Right atrium auricular region (tissue), 2 donors: ENCODE measurements around the gene CACFD1. TPM values are rescaled to one million over a fixed set of nuclear protein-coding genes. Genes with fewer than 3 reads are reported as not detected.

ENCODE experiments used
- DNase-seq: peaks from one replicate; pipeline ENCODE4 v3.0.0-alpha.2; 2019; ENCODE audit warnings: low spot score
- H3K27ac ChIP-seq, 2 donors: fragments of 200-600 bp; sonication (generic); 1 replicate in 1 of 2; 2 replicates in 1 of 2; pipeline ENCODE4 v1.5.1; 2016 to 2019
- H3K27me3 ChIP-seq, 2 donors: fragments of 200-600 bp; sonication (generic); one replicate each; pipeline versions ENCODE4 v1.5.1 to v1.6.0; 2017 to 2019
- H3K36me3 ChIP-seq: fragments of 200-600 bp; sonication (generic); one replicate; pipeline ENCODE4 v1.5.1; 2016
- H3K4me1 ChIP-seq, 2 donors: fragments of 200-600 bp; sonication (generic); one replicate each; pipeline versions ENCODE4 v1.5.1 to v1.6.0; 2017 to 2019
- H3K4me3 ChIP-seq, 2 donors: fragments of 200-600 bp; sonication (generic); 1 replicate in 1 of 2; 2 replicates in 1 of 2; pipeline ENCODE4 v1.5.1; 2017 to 2019; ENCODE audit warnings: mild to moderate bottlenecking in 1 of 2, moderate library complexity in 1 of 2
- H3K9me3 ChIP-seq, 2 donors: fragments of 200-600 bp; sonication (generic); one replicate each; pipeline ENCODE4 v1.5.1; 2019
- CTCF ChIP-seq, 2 donors: fragments of 200-600 bp; sonication (generic); IDR thresholded peaks; one replicate each; pipeline ENCODE4 v1.5.1; 2019; ENCODE audit warnings: antibody characterized with exemption in 2 of 2
- total RNA-seq, 2 donors: library from RNA; depleted of rRNA; stranded (reverse); fragments of >200 nt; gene quantifications; one replicate each; pipeline ENCODE4 v1.1.0, GENCODE V29; 2016

The CACFD1 gene
- total RNA-seq, 2 donors from 2014 or later = 11.9 to 12.4 TPM

GRCh38 chr9:133516961-133517350, 57.2 kb downstream of the CACFD1 start:
- no peak for TF ChIP-seq CTCF (IDR thresholded peaks at IDR 0.05)
- no peaks in the 10 kb centered on the region for H3K9me3 ChIP-seq
- H3K4me3 ChIP-seq = no peak overlapping the region
- peaks cover 0 to 22% of the 10 kb centered on the region in 2 donors for H3K4me1 ChIP-seq
- no peaks in the 10 kb centered on the region for H3K36me3 ChIP-seq
- H3K27me3 ChIP-seq = no peaks in the 10 kb centered on the region
- H3K27ac ChIP-seq = no peak overlapping the region
- no peak for DNase-seq

- Histone ChIP-seq H3K4me3 (no peak overlapping the region), H3K27me3 (no peaks in the 10 kb centered on the region), H3K36me3 (no peaks in the 10 kb centered on the region), H3K27ac (no peak overlapping the region), H3K9me3 (no peaks in the 10 kb centered on the region), H3K4me1 (peaks cover 0 to 22% of the 10 kb centered on the region in 2 donors)
- TF ChIP-seq CTCF (IDR thresholded peaks at IDR 0.05) = no peak
- no peak for DNase-seq
Observed at GRCh38 chr9:133517711-133518110, 57.9 kb downstream of the CACFD1 start.

GRCh38 chr9:133518200-133518599, 58.4 kb downstream of the CACFD1 start:
- Histone ChIP-seq H3K27ac (no peak overlapping the region), H3K9me3 (no peaks in the 10 kb centered on the region), H3K27me3 (no peaks in the 10 kb centered on the region), H3K36me3 (no peaks in the 10 kb centered on the region), H3K4me1 (peaks cover 0 to 18% of the 10 kb centered on the region in 2 donors), H3K4me3 (no peak overlapping the region)
- no peak for DNase-seq
- TF ChIP-seq CTCF (IDR thresholded peaks at IDR 0.05) = no peak

- no peak for TF ChIP-seq CTCF (IDR thresholded peaks at IDR 0.05)
- Histone ChIP-seq H3K9me3 (no peaks in the 10 kb centered on the region), H3K4me1 (peaks cover 0 to 12% of the 10 kb centered on the region in 2 donors), H3K36me3 (no peaks in the 10 kb centered on the region), H3K4me3 (no peak overlapping the region), H3K27me3 (no peaks in the 10 kb centered on the region), H3K27ac (no peak overlapping the region)
- no peak for DNase-seq
Observed at GRCh38 chr9:133518706-133519449, 59.1 kb downstream of the CACFD1 start.

- H3K36me3 ChIP-seq = no peaks in the 10 kb centered on the region
- no peaks in the 10 kb centered on the region for H3K27me3 ChIP-seq
- H3K9me3 ChIP-seq = no peaks in the 10 kb centered on the region
- DNase-seq = no peak
- peaks cover 0 to 7% of the 10 kb centered on the region in 2 donors for H3K4me1 ChIP-seq
- no peak overlapping the region for H3K4me3 ChIP-seq
- H3K27ac ChIP-seq = no peak overlapping the region
- no peak for TF ChIP-seq CTCF (IDR thresholded peaks at IDR 0.05)
Observed at GRCh38 chr9:133519693-133520092, 59.9 kb downstream of the CACFD1 start.
